ENCODE measurements around the gene FMN1.

The FMN1 gene

DNA sequence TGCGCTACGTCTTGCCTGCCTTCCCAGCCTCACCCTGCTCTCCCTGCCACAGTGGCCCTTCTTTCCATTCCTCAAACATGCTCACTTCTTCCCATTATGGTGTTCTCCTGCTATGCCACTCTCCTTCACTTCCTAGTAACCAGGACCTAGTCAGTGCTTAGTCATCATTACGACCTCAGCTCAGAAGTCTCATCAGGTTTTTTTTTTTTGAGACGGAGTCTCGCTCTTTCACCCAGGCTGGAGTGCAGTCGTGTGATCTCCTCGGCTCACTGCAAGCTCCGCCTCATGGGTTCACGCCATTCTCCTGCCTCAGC is 327.2 kb downstream of the FMN1 start:
- H3K27ac ChIP-seq = no peak overlapping the region
- H3K36me3 ChIP-seq = no peaks in the 10 kb centered on the region
- no peaks in the 10 kb centered on the region for H3K9me3 ChIP-seq
- no peaks in the 10 kb centered on the region for H3K4me1 ChIP-seq (ENCODE audit: control insufficient read depth in 1 of 2, insufficient read depth in 1 of 2, low read depth in 1 of 2, low read length in 1 of 2)
- TF ChIP-seq CTCF (IDR thresholded peaks at IDR 0.05) = no peak
- no peak overlapping the region for H3K4me3 ChIP-seq (ENCODE audit: low read depth in 1 of 2, low read length in 1 of 2)
- H3K27me3 ChIP-seq = no peaks in the 10 kb centered on the region

DNA sequence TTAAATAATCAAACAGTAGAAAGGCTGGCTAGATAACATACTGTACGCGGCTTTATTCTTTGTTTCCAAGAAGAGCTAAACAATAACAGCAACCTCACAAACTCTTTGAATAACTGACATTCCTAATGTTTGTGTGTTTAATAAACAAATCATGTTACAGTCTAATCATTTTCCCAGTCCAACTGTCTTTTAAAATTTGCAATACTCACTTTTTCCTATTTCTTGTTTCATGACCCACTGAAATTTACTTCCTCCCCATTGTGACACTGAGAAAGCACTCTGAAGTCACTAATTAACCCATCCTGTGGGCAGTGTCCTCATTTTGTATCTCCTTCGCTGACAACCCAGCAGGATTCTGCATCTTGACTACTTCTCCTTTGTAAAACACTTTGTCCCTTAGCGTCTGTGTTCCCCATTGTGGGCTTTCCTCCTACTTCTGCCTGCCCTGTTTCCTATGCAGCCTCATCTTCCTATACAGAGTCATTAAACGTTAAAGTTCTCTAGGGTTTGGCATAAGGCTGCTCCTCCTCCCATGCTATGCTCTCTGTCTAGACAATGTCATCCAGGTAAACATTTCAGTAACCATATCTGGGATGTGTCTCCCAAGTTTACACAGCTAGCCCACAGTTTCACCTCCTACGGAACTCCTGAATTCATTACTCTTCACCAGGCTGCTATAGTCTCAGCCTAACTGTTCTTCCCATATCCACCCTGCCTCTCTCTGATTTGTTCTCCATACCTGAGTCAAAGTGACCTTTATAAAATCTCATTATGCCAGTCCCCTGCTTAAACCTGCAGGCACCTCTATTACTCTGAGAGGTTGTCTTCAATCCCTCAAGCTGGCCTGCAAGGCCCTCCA is 327.8 kb downstream of the FMN1 start:
- Histone ChIP-seq H3K36me3 (no peaks in the 10 kb centered on the region), H3K4me1 (ENCODE audit: control insufficient read depth in 1 of 2, insufficient read depth in 1 of 2, low read depth in 1 of 2, low read length in 1 of 2) (no peaks in the 10 kb centered on the region), H3K27ac (no peak overlapping the region), H3K27me3 (no peaks in the 10 kb centered on the region), H3K4me3 (ENCODE audit: low read depth in 1 of 2, low read length in 1 of 2) (no peak overlapping the region), H3K9me3 (no peaks in the 10 kb centered on the region)
- no peak for TF ChIP-seq CTCF (IDR thresholded peaks at IDR 0.05)

GRCh38 chr15:32864841-32865240 is 329.7 kb downstream of the FMN1 start:
- H3K4me3 ChIP-seq (ENCODE audit: low read depth in 1 of 2, low read length in 1 of 2) = no peak overlapping the region
- no peaks in the 10 kb centered on the region for H3K4me1 ChIP-seq (ENCODE audit: control insufficient read depth in 1 of 2, insufficient read depth in 1 of 2, low read depth in 1 of 2, low read length in 1 of 2)
- TF ChIP-seq CTCF (IDR thresholded peaks at IDR 0.05) = no peak
- no peaks in the 10 kb centered on the region for H3K27me3 ChIP-seq
- H3K9me3 ChIP-seq = no peaks in the 10 kb centered on the region
- no peaks in the 10 kb centered on the region for H3K36me3 ChIP-seq
- no peak overlapping the region for H3K27ac ChIP-seq

- H3K27me3 ChIP-seq = no peaks in the 10 kb centered on the region
- H3K27ac ChIP-seq = no peak overlapping the region
- no peaks in the 10 kb centered on the region for H3K36me3 ChIP-seq
- TF ChIP-seq CTCF (IDR thresholded peaks at IDR 0.05) = no peak
- H3K9me3 ChIP-seq = no peaks in the 10 kb centered on the region
- no peaks in the 10 kb centered on the region for H3K4me1 ChIP-seq (ENCODE audit: control insufficient read depth in 1 of 2, insufficient read depth in 1 of 2, low read depth in 1 of 2, low read length in 1 of 2)
- no peak overlapping the region for H3K4me3 ChIP-seq (ENCODE audit: low read depth in 1 of 2, low read length in 1 of 2)
Observed at GRCh38 chr15:32864051-32864450, 330.5 kb downstream of the FMN1 start.

DNA sequence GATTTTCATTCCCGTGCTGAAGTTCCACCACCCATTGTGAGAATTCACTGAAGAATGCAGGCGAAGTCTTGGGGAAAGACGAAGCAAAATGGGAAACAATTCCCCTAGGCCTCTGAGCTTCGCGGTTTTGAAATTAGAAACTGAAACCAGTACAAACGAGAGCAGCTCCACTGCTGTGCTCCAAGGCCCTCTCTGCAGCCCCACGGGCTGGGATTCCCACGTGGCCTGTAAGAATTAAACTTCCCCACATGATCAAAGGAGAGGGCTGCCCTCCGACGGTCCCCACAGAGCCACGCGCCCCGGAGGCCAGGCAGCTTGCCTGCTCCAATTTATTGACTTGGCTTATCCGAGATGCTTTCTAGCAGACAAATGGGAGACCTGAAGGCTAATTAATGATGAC is 332.8 kb downstream of the FMN1 start:
- TF ChIP-seq CTCF (IDR thresholded peaks at IDR 0.05) = no peak
- Histone ChIP-seq H3K4me1 (ENCODE audit: control insufficient read depth in 1 of 2, insufficient read depth in 1 of 2, low read depth in 1 of 2, low read length in 1 of 2) (no peaks in the 10 kb centered on the region), H3K9me3 (no peaks in the 10 kb centered on the region), H3K36me3 (no peaks in the 10 kb centered on the region), H3K27ac (no peak overlapping the region), H3K27me3 (no peaks in the 10 kb centered on the region), H3K4me3 (ENCODE audit: low read depth in 1 of 2, low read length in 1 of 2) (no peak overlapping the region)
